22Rv1 (cell line): ENCODE data around the gene ADAMTS2.

Experiments used
- ZFX ChIP-seq: fragments of 450-650 bp; IDR thresholded peaks from 2 replicates; pipeline ENCODE4 v1.6.1; 2017; ENCODE audit warnings: antibody characterized with exemption, borderline replicate concordance
- TF ChIP-seq, protein P1 (sequence below): fragments of 450-650 bp; IDR thresholded peaks from 2 replicates; pipeline ENCODE4 v1.5.1; 2017; ENCODE audit warnings: mild to moderate bottlenecking

DNA sequence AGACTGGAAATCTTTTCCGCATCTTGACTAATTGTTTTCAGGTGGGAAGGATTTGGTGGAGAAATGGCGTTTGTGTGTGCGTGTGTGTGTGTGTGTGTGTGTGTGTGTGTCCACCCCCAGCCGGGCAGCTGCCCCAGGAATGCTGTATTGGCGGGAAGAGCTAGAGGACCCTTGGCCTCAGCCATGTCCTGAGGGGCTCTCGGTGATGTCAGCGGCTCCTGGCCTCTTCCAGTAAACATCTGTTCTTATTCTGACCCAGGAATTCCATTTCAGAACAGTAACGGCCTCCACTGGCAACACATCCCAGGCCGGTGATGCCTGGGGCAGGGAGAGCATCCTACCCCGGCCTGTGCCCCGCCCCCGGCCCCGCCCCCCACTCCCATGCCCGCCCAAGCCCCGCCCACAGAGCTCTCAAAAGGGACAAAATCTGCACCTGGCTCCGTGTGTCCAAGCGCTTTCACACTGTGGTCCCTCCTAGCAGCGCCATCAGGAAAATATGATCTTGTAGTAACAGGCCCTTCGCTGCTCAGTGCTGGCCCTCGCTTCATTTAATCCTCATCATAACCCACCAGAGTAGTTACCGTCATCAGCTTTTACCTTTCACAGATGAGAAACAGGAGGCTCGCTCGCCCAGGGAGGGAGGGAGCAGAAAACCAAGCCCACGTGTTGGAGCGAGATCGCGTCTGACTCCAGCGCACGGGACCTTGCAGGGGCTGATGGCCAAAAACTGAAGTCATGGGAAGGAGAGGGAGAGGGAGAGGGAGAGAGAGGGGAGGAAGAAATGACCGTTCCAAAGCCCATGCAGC, 18.9 kb downstream of the ADAMTS2 start:
- TF ChIP-seq, protein P1, sequence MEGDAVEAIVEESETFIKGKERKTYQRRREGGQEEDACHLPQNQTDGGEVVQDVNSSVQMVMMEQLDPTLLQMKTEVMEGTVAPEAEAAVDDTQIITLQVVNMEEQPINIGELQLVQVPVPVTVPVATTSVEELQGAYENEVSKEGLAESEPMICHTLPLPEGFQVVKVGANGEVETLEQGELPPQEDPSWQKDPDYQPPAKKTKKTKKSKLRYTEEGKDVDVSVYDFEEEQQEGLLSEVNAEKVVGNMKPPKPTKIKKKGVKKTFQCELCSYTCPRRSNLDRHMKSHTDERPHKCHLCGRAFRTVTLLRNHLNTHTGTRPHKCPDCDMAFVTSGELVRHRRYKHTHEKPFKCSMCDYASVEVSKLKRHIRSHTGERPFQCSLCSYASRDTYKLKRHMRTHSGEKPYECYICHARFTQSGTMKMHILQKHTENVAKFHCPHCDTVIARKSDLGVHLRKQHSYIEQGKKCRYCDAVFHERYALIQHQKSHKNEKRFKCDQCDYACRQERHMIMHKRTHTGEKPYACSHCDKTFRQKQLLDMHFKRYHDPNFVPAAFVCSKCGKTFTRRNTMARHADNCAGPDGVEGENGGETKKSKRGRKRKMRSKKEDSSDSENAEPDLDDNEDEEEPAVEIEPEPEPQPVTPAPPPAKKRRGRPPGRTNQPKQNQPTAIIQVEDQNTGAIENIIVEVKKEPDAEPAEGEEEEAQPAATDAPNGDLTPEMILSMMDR: no peak
- TF ChIP-seq ZFX: no peak
